Measurements from ENCODE around the gene DNAH10. TPM values are rescaled to one million over a fixed set of nuclear protein-coding genes. Genes with fewer than 3 reads are reported as not detected.

DNAH10 gene
- total and polyA plus RNA-seq, 7 experiments from 2014 or later = 0.05 to 0.50 (median 0.10) TPM

- Histone ChIP-seq H3K27ac (ENCODE audit: low read depth, low read length) (no peak overlapping the region), H3K4me1 (ENCODE audit: control insufficient read depth in 2 of 2, insufficient read depth in 2 of 2, low read length in 2 of 2) (no peaks in the 10 kb centered on the region), H3K36me3 (ENCODE audit: control insufficient read depth in 2 of 3, insufficient read depth in 3 of 3, low read length in 3 of 3) (no peaks in the 10 kb centered on the region), H3K4me3 (ENCODE audit: low read length) (no peak overlapping the region), H3K9me3 (ENCODE audit: control insufficient read depth in 2 of 3, low read length in 3 of 3) (no peaks in the 10 kb centered on the region), H3K27me3 (ENCODE audit: control insufficient read depth in 2 of 2, insufficient read depth in 2 of 2, low read length in 2 of 2) (no peaks in the 10 kb centered on the region)
- no peak for ATAC-seq
- H3K9me3 Mint-ChIP-seq = no peaks in the 10 kb centered on the region
- intact Hi-C loops (cut with micrococcal nuclease) = no loop called here
- peaks cover 0 to 8% (median 0%) of the 10 kb centered on the region in 5 donors for H3K27me3 Mint-ChIP-seq
- ChIA-PET CTCF (no interaction called here), POLR2A (no interaction called here)
- H3K4me1 Mint-ChIP-seq = peaks cover 0 to 8% (median 0%) of the 10 kb centered on the region in 7 donors
- H3K27ac Mint-ChIP-seq = no peak overlapping the region
- DNase-seq = no peak
- no peak overlapping the region for H3K4me3 Mint-ChIP-seq
- no peaks in the 10 kb centered on the region for H3K36me3 Mint-ChIP-seq
Observed at GRCh38 chr12:123893276-123893675, 131.2 kb downstream of the DNAH10 start.

GRCh38 chr12:123894823-123895345, 132.8 kb downstream of the DNAH10 start:
- peaks cover 0 to 6% (median 0%) of the 10 kb centered on the region in 7 donors for H3K4me1 Mint-ChIP-seq
- H3K36me3 Mint-ChIP-seq = no peaks in the 10 kb centered on the region
- H3K27me3 Mint-ChIP-seq = peaks cover 0 to 7% (median 0%) of the 10 kb centered on the region in 5 donors
- Histone ChIP-seq H3K27ac (ENCODE audit: low read depth, low read length) (no peak overlapping the region), H3K27me3 (ENCODE audit: control insufficient read depth in 2 of 2, insufficient read depth in 2 of 2, low read length in 2 of 2) (no peaks in the 10 kb centered on the region), H3K36me3 (ENCODE audit: control insufficient read depth in 2 of 3, insufficient read depth in 3 of 3, low read length in 3 of 3) (no peaks in the 10 kb centered on the region), H3K4me1 (ENCODE audit: control insufficient read depth in 2 of 2, insufficient read depth in 2 of 2, low read length in 2 of 2) (no peaks in the 10 kb centered on the region), H3K9me3 (ENCODE audit: control insufficient read depth in 2 of 3, low read length in 3 of 3) (no peaks in the 10 kb centered on the region), H3K4me3 (ENCODE audit: low read length) (no peak overlapping the region)
- ChIA-PET CTCF (no interaction called here), POLR2A (no interaction called here)
- no peak for ATAC-seq
- H3K4me3 Mint-ChIP-seq = no peak overlapping the region
- no peaks in the 10 kb centered on the region for H3K9me3 Mint-ChIP-seq
- intact Hi-C loops (cut with micrococcal nuclease) = no loop called here
- no peak for DNase-seq
- H3K27ac Mint-ChIP-seq = no peak overlapping the region

DNA sequence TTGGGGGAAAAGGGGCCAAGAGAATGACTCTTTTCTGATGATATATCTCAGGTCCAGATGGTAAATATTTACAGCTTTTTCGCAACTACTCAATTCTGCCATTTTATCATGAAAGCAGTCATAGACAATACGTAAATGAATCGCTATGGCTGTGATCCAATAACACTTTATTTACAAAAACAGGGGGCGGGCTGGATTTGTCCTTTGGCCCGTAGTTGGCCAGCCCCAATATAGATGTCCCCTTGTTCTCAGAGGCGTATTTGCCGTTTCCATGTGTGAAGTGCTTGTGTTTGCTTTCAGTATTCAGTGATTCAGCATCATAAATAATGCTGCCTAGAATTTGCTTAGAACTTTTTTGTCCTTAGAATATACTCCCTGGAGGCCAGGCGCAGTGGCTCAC, 133.3 kb downstream of the DNAH10 start:
- peaks cover 0 to 7% (median under 1%) of the 10 kb centered on the region in 5 donors for H3K27me3 Mint-ChIP-seq
- Histone ChIP-seq H3K27me3 (ENCODE audit: control insufficient read depth in 2 of 2, insufficient read depth in 2 of 2, low read length in 2 of 2) (no peaks in the 10 kb centered on the region), H3K4me3 (ENCODE audit: low read length) (no peak overlapping the region), H3K36me3 (ENCODE audit: control insufficient read depth in 2 of 3, insufficient read depth in 3 of 3, low read length in 3 of 3) (no peaks in the 10 kb centered on the region), H3K27ac (ENCODE audit: low read depth, low read length) (no peak overlapping the region), H3K4me1 (ENCODE audit: control insufficient read depth in 2 of 2, insufficient read depth in 2 of 2, low read length in 2 of 2) (no peaks in the 10 kb centered on the region), H3K9me3 (ENCODE audit: control insufficient read depth in 2 of 3, low read length in 3 of 3) (no peaks in the 10 kb centered on the region)
- no peak for DNase-seq
- intact Hi-C loops (cut with micrococcal nuclease) = no loop called here
- POLR2A ChIA-PET = no interaction called here
- no peak overlapping the region for H3K4me3 Mint-ChIP-seq
- ATAC-seq = no peak
- CTCF ChIA-PET = no interaction called here
- no peak overlapping the region for H3K27ac Mint-ChIP-seq
- H3K4me1 Mint-ChIP-seq = peaks cover 0 to 4% (median 0%) of the 10 kb centered on the region in 7 donors
- no peaks in the 10 kb centered on the region for H3K36me3 Mint-ChIP-seq
- H3K9me3 Mint-ChIP-seq = no peaks in the 10 kb centered on the region

- ChIA-PET POLR2A (no interaction called here), CTCF (interaction anchor here (0.7 kb wide), 1 partner anchor 518 kb away, joined by 4 read pairs; no protein-coding TSS in a partner anchor)
- Histone ChIP-seq H3K27ac (ENCODE audit: low read depth, low read length) (no peak overlapping the region), H3K27me3 (ENCODE audit: control insufficient read depth in 2 of 2, insufficient read depth in 2 of 2, low read length in 2 of 2) (no peaks in the 10 kb centered on the region), H3K36me3 (ENCODE audit: control insufficient read depth in 2 of 3, insufficient read depth in 3 of 3, low read length in 3 of 3) (no peaks in the 10 kb centered on the region), H3K4me3 (ENCODE audit: low read length) (no peak overlapping the region), H3K9me3 (ENCODE audit: control insufficient read depth in 2 of 3, low read length in 3 of 3) (no peaks in the 10 kb centered on the region), H3K4me1 (ENCODE audit: control insufficient read depth in 2 of 2, insufficient read depth in 2 of 2, low read length in 2 of 2) (no peaks in the 10 kb centered on the region)
- DNase-seq (no peak), ATAC-seq (no peak)
- H3K4me3 Mint-ChIP-seq = no peak overlapping the region
- peaks cover 2 to 8% (median 6%) of the 10 kb centered on the region in 7 donors for H3K4me1 Mint-ChIP-seq
- intact Hi-C loops (cut with micrococcal nuclease) = no loop called here
- H3K27ac Mint-ChIP-seq = no peak overlapping the region
- H3K9me3 Mint-ChIP-seq = no peaks in the 10 kb centered on the region
- H3K36me3 Mint-ChIP-seq = no peaks in the 10 kb centered on the region
- peaks cover 0 to 10% (median 0%) of the 10 kb centered on the region in 5 donors for H3K27me3 Mint-ChIP-seq
Observed at GRCh38 chr12:123896767-123897166, 134.7 kb downstream of the DNAH10 start.

- ChIA-PET CTCF (no interaction called here), POLR2A (no interaction called here)
- Mint-ChIP-seq H3K27me3 (peaks cover 0 to 12% (median 0%) of the 10 kb centered on the region in 5 donors), H3K27ac (no peak overlapping the region), H3K9me3 (no peaks in the 10 kb centered on the region), H3K36me3 (no peaks in the 10 kb centered on the region), H3K4me3 (no peak overlapping the region), H3K4me1 (peaks cover 2 to 10% (median 6%) of the 10 kb centered on the region in 7 donors)
- H3K4me3 ChIP-seq (ENCODE audit: low read length) = no peak overlapping the region
- no peaks in the 10 kb centered on the region for H3K36me3 ChIP-seq (ENCODE audit: control insufficient read depth in 2 of 3, insufficient read depth in 3 of 3, low read length in 3 of 3)
- no peaks in the 10 kb centered on the region for H3K4me1 ChIP-seq (ENCODE audit: control insufficient read depth in 2 of 2, insufficient read depth in 2 of 2, low read length in 2 of 2)
- intact Hi-C loops (cut with micrococcal nuclease) = no loop called here
- no peaks in the 10 kb centered on the region for H3K27me3 ChIP-seq (ENCODE audit: control insufficient read depth in 2 of 2, insufficient read depth in 2 of 2, low read length in 2 of 2)
- ATAC-seq (no peak), DNase-seq (no peak)
- H3K27ac ChIP-seq (ENCODE audit: low read depth, low read length) = no peak overlapping the region
- H3K9me3 ChIP-seq (ENCODE audit: control insufficient read depth in 2 of 3, low read length in 3 of 3) = no peaks in the 10 kb centered on the region
Observed at GRCh38 chr12:123897221-123897620, 135.1 kb downstream of the DNAH10 start.

DNA sequence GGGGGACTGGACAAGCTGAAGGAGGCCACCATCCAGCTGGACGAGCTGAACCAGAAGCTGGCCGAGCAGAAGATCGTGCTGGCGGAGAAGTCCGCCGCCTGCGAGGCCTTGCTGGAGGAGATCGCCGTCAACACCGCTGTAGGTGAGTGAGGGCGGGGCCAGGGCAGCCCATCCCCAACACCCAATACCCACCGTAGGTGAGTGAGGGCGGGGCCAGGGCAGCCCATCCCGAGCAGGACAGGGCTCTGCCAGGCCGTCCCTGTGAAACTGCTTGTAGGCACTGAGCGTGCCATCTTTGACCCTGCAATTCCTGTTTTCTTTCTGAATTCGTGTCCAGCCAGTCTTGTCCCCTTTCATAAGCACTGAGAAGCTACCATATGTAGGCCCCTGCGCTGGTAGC, 136.6 kb downstream of the DNAH10 start:
- intact Hi-C loops (cut with micrococcal nuclease) = no loop called here
- H3K27ac Mint-ChIP-seq = no peak overlapping the region
- DNase-seq (no peak), ATAC-seq (no peak)
- H3K4me1 Mint-ChIP-seq = peaks cover 2 to 11% (median 6%) of the 10 kb centered on the region in 7 donors
- no peak overlapping the region for H3K4me3 ChIP-seq (ENCODE audit: low read length)
- H3K27me3 Mint-ChIP-seq = peaks cover 0 to 18% (median 0%) of the 10 kb centered on the region in 5 donors
- no peaks in the 10 kb centered on the region for H3K36me3 ChIP-seq (ENCODE audit: control insufficient read depth in 2 of 3, insufficient read depth in 3 of 3, low read length in 3 of 3)
- no peaks in the 10 kb centered on the region for H3K9me3 ChIP-seq (ENCODE audit: control insufficient read depth in 2 of 3, low read length in 3 of 3)
- ChIA-PET POLR2A (no interaction called here), CTCF (interaction anchor here (1.2 kb wide), 1 partner anchor 87 kb away, joined by 3 read pairs; no protein-coding TSS in a partner anchor)
- H3K36me3 Mint-ChIP-seq = no peaks in the 10 kb centered on the region
- H3K4me3 Mint-ChIP-seq = no peak overlapping the region
- H3K4me1 ChIP-seq (ENCODE audit: control insufficient read depth in 2 of 2, insufficient read depth in 2 of 2, low read length in 2 of 2) = no peaks in the 10 kb centered on the region
- H3K27ac ChIP-seq (ENCODE audit: low read depth, low read length) = no peak overlapping the region
- H3K9me3 Mint-ChIP-seq = no peaks in the 10 kb centered on the region
- no peaks in the 10 kb centered on the region for H3K27me3 ChIP-seq (ENCODE audit: control insufficient read depth in 2 of 2, insufficient read depth in 2 of 2, low read length in 2 of 2)

GRCh38 chr12:123899368-123899767, 137.3 kb downstream of the DNAH10 start:
- H3K36me3 ChIP-seq (ENCODE audit: control insufficient read depth in 2 of 3, insufficient read depth in 3 of 3, low read length in 3 of 3) = no peaks in the 10 kb centered on the region
- peaks cover 2 to 11% (median 6%) of the 10 kb centered on the region in 7 donors for H3K4me1 Mint-ChIP-seq
- intact Hi-C loops (cut with micrococcal nuclease) = no loop called here
- H3K9me3 Mint-ChIP-seq = peaks cover 0 to 1% (median 0%) of the 10 kb centered on the region in 11 donors
- H3K4me1 ChIP-seq (ENCODE audit: control insufficient read depth in 2 of 2, insufficient read depth in 2 of 2, low read length in 2 of 2) = no peaks in the 10 kb centered on the region
- H3K27ac Mint-ChIP-seq = peak overlapping the region in 1 of 9 donors; percentile 4
- no peaks in the 10 kb centered on the region for H3K27me3 ChIP-seq (ENCODE audit: control insufficient read depth in 2 of 2, insufficient read depth in 2 of 2, low read length in 2 of 2)
- no peak overlapping the region for H3K4me3 ChIP-seq (ENCODE audit: low read length)
- ChIA-PET POLR2A (no interaction called here), CTCF (no interaction called here)
- H3K9me3 ChIP-seq (ENCODE audit: control insufficient read depth in 2 of 3, low read length in 3 of 3) = no peaks in the 10 kb centered on the region
- DNase-seq = no peak
- H3K27ac ChIP-seq (ENCODE audit: low read depth, low read length) = no peak overlapping the region
- H3K27me3 Mint-ChIP-seq = peaks cover 0 to 18% (median 3%) of the 10 kb centered on the region in 5 donors
- no peaks in the 10 kb centered on the region for H3K36me3 Mint-ChIP-seq
- ATAC-seq = no peak
- H3K4me3 Mint-ChIP-seq = no peak overlapping the region

Measured in naive thymus-derived CD4-positive, alpha-beta T cell (primary cell).